RWPE2 (cell line): ENCODE measurements around the gene KANTR.

Experiments used
- ATAC-seq: fragments of 200-7000 bp; cut with Tn5 transposase; 3 replicates; pipeline ENCODE4 v1.9.1; 2021; ENCODE audit warnings: low read depth
- DNase-seq: peaks from one replicate; pipeline ENCODE4 v3.0.0-alpha.2; 2020; ENCODE audit warnings: low spot score
- H3K27ac ChIP-seq: fragments of 450-650 bp; 2 replicates; pipeline ENCODE4 v1.5.1; 2017; ENCODE audit warnings: mild to moderate bottlenecking; ENCODE audit not compliant: poor library complexity, severe bottlenecking
- H3K27me3 ChIP-seq: fragments of 250-450 bp; sonication (Bioruptor Pico); 2 replicates; pipeline ENCODE4 v1.5.1; 2021; ENCODE audit warnings: mild to moderate bottlenecking, moderate library complexity; ENCODE audit not compliant: insufficient read depth, poor library complexity, severe bottlenecking
- H3K36me3 ChIP-seq: fragments of 250-450 bp; sonication (Bioruptor Pico); 2 replicates; pipeline ENCODE4 v1.5.1; 2020; ENCODE audit warnings: low read depth, mild to moderate bottlenecking, moderate library complexity
- H3K4me1 ChIP-seq: fragments of 250-450 bp; sonication (Bioruptor Pico); 2 replicates; pipeline ENCODE4 v1.5.1; 2021; ENCODE audit warnings: mild to moderate bottlenecking, moderate library complexity; ENCODE audit not compliant: insufficient read depth, poor library complexity, severe bottlenecking
- H3K4me3 ChIP-seq: fragments of 250-450 bp; sonication (Bioruptor Pico); 2 replicates; pipeline ENCODE4 v1.5.1; 2021; ENCODE audit warnings: mild to moderate bottlenecking, moderate library complexity; ENCODE audit not compliant: severe bottlenecking
- H3K9me3 ChIP-seq: fragments of 250-450 bp; sonication (Bioruptor Pico); 2 replicates; pipeline ENCODE4 v1.5.1; 2021; ENCODE audit warnings: mild to moderate bottlenecking, moderate library complexity; ENCODE audit not compliant: severe bottlenecking
- CTCF ChIP-seq: fragments of 450-650 bp; IDR thresholded peaks from one replicate; pipeline ENCODE4 v1.5.1; 2017; ENCODE audit warnings: mild to moderate bottlenecking, moderate library complexity; ENCODE audit not compliant: poor library complexity, severe bottlenecking

Gene KANTR

DNA sequence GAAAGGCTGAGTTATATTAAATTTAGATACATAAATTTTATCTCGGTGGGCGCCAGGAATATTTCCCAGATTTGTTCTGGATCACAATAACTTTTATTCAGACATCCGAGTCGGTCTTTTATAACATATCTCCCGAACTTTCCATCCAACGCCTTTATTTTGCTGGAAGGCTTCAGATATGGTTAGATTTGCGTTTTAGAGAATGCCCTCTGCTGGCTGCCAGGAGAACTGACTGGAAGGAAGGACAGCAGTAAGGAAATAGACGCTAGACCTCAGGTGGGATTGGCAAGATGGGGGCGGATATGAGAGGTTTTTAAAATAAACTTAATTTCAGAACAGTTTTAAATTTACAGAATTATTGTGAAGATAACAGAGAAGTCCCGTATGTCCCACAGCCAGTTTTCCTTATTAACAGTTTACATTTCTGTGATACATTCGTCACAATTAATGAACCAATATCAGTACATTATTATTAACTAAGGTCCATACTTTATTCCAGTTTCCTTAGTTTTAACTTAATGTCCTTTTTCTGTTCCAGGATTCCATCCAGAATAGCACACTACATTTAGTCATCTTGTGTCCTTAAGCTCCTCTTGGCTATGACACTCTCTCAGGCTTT is 4.6 kb upstream of the KANTR start:
- peak; percentile 81 for TF ChIP-seq CTCF
- H3K27ac ChIP-seq, result peak overlapping the region; percentile 83
- ATAC-seq (no peak), DNase-seq (no peak)
- peak overlapping the region; percentile 22 for H3K4me3 ChIP-seq
- H3K27me3 ChIP-seq, result no peaks in the 10 kb centered on the region
- H3K4me1 ChIP-seq, result peaks cover 2% of the 10 kb centered on the region
- H3K9me3 ChIP-seq, result no peaks in the 10 kb centered on the region
- H3K36me3 ChIP-seq, result peaks cover 20% of the 10 kb centered on the region

DNA sequence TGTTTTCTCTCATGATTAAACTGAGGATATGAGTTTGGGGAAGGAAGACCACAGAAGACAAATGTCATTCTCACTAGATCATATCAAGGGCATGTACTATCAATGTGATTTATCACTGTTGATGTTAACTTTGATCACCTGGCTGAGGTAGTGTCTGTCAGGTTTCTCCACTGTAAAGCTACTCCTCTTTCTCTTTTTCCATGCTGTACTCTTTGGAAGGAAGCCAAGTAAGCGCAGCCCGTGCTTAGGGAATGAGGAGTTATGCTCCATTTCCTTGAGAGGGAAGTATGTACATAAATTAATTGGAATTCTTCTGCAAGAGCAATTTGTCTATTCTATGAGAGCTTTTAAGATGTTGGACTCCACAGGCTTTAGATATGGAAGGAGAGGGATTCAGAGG is 4.0 kb upstream of the KANTR start:
- Histone ChIP-seq H3K27me3 (no peaks in the 10 kb centered on the region), H3K9me3 (no peaks in the 10 kb centered on the region), H3K4me3 (no peak overlapping the region), H3K4me1 (peaks cover 2% of the 10 kb centered on the region), H3K27ac (no peak overlapping the region), H3K36me3 (peaks cover 14% of the 10 kb centered on the region)
- DNase-seq (no peak), ATAC-seq (no peak)
- TF ChIP-seq CTCF, result no peak

DNA sequence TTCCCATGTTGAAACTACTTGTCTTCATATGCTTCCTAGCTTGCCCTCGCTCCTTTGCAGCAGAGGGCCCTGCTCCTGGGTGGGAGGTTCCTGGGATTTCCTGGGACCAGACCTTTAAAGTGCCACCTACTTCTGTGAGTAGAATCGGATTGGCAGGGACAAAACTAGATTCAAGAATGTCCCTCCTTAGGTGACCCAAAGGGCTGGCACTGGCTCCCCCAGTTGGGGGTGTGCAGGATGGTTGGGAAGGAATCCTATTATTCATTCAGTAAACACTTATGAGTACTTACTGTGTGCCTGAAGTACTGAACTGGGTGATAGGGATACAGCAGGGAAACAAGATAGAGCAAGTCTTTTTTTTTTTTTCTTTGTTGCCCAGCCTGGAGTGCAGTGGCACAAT is 2.6 kb upstream of the KANTR start:
- H3K4me1 ChIP-seq, result peaks cover 2% of the 10 kb centered on the region

GRCh38 chrX:53093177-53093655 is 726 bp upstream of the KANTR start:
- ATAC-seq (peak; percentile 66), DNase-seq (peak; percentile 73)

More for the DNA sequence above, 2.6 kb upstream of the KANTR start:
- ATAC-seq, result no peak
- Histone ChIP-seq H3K27me3 (no peaks in the 10 kb centered on the region), H3K36me3 (peaks cover 3% of the 10 kb centered on the region; the same call in 1 of the 2 replicates), H3K9me3 (no peaks in the 10 kb centered on the region), H3K27ac (no peak overlapping the region), H3K4me3 (no peak overlapping the region)
- no peak for DNase-seq
- TF ChIP-seq CTCF, result no peak

More at GRCh38 chrX:53093177-53093655, 726 bp upstream of the KANTR start:
- TF ChIP-seq CTCF, result peak; percentile 66
- peak overlapping the region; percentile 62 for H3K4me3 ChIP-seq
- no peaks in the 10 kb centered on the region for H3K9me3 ChIP-seq
- no peaks in the 10 kb centered on the region for H3K27me3 ChIP-seq
- peaks cover 2% of the 10 kb centered on the region for H3K4me1 ChIP-seq
- no peaks in the 10 kb centered on the region for H3K36me3 ChIP-seq
- peak overlapping the region; percentile 76 for H3K27ac ChIP-seq
